NCI-H82 treated with DMSO at 0.1 percent for 48 hours (cell line): ENCODE results near the gene BBS1.

Experiments
- DNase-seq: peaks from one replicate; lab custom pipeline; 2025; ENCODE audit not compliant: unreplicated experiment; lab: John Stamatoyannopoulos, UW

Gene BBS1

GRCh38 chr11:66477263-66478201, 32.9 kb upstream of the BBS1 start:
- no peak for DNase-seq

GRCh38 chr11:66478729-66479393, 31.6 kb upstream of the BBS1 start:
- peak; percentile 7 for DNase-seq

GRCh38 chr11:66479394-66480116, 30.9 kb upstream of the BBS1 start:
- DNase-seq, result no peak

- DNase-seq, result peak; percentile 79
These were observed 30.1 kb upstream of the BBS1 start, which contains the start of gene DPP3 for GRCh38 chr11:66480117-66480938. Gene DPP3, plus strand, starts transcription at chr11:66480434. Its CDS starts 1,767 bp downstream, at chr11:66482201.

GRCh38 chr11:66484806-66485380, 25.5 kb upstream of the BBS1 start:
- no peak for DNase-seq

GRCh38 chr11:66488957-66489356, 21.5 kb upstream of the BBS1 start:
- DNase-seq, result no peak

- peak; percentile 3 for DNase-seq
These were observed 20.8 kb upstream of the BBS1 start for GRCh38 chr11:66489636-66490035.

- DNase-seq, result peak; percentile 10
These were observed 19.0 kb upstream of the BBS1 start for GRCh38 chr11:66491315-66491935.

- DNase-seq, result peak; percentile 90
These were observed 18.1 kb upstream of the BBS1 start for GRCh38 chr11:66492161-66492865.

- DNase-seq, result no peak
These were observed 17.3 kb upstream of the BBS1 start for GRCh38 chr11:66493130-66493529.

GRCh38 chr11:66494458-66494857, 16.0 kb upstream of the BBS1 start:
- DNase-seq, result no peak

GRCh38 chr11:66494935-66495334, 15.5 kb upstream of the BBS1 start:
- DNase-seq, result no peak

GRCh38 chr11:66495401-66495854, 15.0 kb upstream of the BBS1 start:
- no peak for DNase-seq

GRCh38 chr11:66497206-66497605, 13.2 kb upstream of the BBS1 start:
- DNase-seq, result no peak

- DNase-seq, result no peak
These were observed 11.9 kb upstream of the BBS1 start for GRCh38 chr11:66498506-66498905.

GRCh38 chr11:66505276-66505816, 5.1 kb upstream of the BBS1 start:
- DNase-seq, result no peak

GRCh38 chr11:66509131-66509561, 1.3 kb upstream of the BBS1 start:
- DNase-seq, result no peak

GRCh38 chr11:66510990-66511339, 530 bp downstream of the BBS1 start:
- no peak for DNase-seq

GRCh38 chr11:66523611-66524010, 13.2 kb downstream of the BBS1 start:
- no peak for DNase-seq
